ENCODE data around the gene KCTD15.

GRCh38 chr19:33778089-33778791 is 18.4 kb upstream of the KCTD15 start:
- TF ChIP-seq CTCF (IDR thresholded peaks at IDR 0.05; ENCODE audit: extremely low read depth in 1 of 2, insufficient read depth in 1 of 2, low read depth in 1 of 2, low read length in 2 of 2) (peak; percentile 100), MAX (IDR thresholded peaks at IDR 0.05; ENCODE audit: insufficient read depth, insufficient read length) (no peak)
